GM18520 (cell line): ENCODE data around the gene PRIMA1.

Experiments
- ATAC-seq: cut with Tn5 transposase; IDR thresholded peaks from one replicate; pipeline ENCODE4 v1.9.1; 2021; ENCODE audit not compliant: unreplicated experiment

PRIMA1 gene

DNA sequence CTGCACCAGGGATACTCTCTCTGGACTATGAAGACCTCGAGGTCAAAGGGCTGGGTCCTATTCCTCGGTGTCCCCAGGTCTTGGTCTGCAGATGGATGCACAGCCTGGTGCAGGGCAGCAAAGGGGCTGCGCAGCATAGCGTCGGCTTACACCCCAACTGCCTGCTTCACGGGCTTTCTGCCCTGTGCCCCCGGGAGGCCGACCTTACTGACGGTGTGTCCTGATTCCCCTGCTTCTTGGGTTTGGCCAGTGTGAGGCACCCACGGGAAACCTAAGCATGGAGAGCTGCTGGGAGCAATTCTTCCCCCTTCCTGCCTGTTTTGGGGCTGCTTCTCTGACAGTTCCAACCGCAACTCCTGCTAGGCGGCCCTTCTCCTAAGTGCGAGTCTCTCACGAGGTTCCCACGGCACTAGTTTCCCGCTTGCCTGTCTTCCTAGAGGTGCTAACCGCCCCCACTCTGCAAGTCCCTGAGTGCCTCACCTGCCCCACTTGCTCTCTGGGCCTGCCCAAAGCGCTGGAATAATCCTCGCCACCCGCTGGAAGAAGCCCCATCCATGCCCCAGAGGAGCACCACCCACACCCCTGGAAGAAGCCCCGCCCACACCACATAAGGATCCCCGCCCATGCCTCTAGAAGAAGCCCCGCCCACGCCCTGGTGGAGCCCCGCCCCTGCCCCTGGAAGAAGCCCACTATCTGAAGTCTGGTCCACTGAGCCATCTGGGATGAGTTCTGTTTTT is 54.0 kb downstream of the PRIMA1 start:
- ATAC-seq = no peak

DNA sequence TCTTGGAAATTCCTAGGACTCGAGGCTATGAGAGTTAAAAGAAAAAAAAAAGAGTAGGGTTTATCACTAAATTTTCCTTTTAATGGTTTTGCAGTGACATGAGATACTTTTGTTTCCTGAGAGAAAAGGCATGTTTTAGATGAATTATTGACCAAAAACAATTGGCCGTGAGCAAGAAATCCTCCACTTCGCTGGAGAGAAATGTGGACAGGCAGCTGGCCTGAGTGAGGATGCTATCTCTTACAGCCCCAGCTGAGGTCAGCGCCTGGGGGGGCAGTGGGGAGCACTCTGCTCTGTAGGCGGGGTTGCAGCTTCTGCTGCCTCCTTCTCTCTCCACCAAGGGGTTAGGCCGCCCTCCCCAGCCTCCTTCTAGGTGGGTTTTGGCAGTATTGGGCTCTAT is 54.7 kb downstream of the PRIMA1 start:
- ATAC-seq = no peak

DNA sequence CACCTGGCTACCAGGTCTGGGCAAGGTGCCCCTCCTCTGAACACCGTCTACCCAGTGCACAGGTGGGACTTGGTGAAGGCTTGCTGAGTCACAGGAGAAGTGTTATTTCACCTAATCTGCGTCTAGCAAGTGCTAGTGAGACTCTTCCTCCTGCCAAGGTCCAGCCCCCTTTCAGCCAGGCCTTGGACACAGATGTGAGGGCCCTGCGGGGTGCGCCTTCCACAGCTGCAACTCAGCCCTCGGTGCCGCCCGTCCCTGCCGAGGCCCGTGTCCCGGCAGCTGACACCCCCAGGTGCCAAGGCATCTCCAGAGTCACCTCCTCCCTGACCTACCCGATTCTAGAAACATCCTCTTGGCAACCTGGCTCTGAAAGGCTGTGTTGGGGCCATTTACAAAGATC is 55.1 kb downstream of the PRIMA1 start:
- no peak for ATAC-seq

DNA sequence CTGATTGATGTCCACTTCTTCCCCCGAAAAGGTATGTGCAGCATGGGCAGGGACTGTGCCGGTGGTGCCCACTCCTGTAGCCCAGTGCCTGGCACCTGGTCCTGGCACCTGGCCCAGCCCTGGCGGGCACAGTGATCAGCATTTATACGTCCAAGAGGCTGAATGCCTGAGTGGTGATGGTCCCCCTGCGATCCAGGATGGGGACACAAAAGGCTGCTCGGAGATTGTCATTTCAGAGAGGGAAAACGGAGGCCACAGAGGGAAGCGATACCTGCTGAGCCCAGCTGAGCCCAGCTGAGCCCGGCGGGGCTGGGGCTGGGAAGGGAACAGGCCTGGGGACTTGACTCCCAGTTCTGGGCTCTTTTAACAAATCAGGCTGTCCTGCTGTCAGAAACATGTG is 55.8 kb downstream of the PRIMA1 start:
- no peak for ATAC-seq

GRCh38 chr14:93731753-93732152 is 56.5 kb downstream of the PRIMA1 start:
- ATAC-seq = no peak

DNA sequence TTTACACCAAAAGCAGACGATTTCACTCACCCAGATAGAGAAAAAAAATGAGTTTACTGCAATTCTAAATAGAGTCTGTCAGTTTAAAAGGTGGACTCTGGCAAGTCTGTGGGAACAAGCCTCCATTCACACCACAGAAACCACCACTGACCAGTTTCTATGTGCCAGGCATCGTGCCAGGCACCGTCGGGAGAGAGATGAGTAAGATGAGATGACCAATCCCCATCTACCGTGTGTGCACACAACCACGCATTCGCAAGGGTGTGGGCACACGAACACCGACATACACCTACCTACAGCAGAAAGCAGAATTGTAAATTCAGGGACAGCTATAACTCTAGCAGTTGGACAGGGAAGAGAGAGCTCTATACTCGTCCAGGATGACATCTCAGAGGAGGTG is 58.3 kb downstream of the PRIMA1 start:
- no peak for ATAC-seq

- ATAC-seq = no peak
Observed at GRCh38 chr14:93728651-93729016, 59.7 kb downstream of the PRIMA1 start.

DNA sequence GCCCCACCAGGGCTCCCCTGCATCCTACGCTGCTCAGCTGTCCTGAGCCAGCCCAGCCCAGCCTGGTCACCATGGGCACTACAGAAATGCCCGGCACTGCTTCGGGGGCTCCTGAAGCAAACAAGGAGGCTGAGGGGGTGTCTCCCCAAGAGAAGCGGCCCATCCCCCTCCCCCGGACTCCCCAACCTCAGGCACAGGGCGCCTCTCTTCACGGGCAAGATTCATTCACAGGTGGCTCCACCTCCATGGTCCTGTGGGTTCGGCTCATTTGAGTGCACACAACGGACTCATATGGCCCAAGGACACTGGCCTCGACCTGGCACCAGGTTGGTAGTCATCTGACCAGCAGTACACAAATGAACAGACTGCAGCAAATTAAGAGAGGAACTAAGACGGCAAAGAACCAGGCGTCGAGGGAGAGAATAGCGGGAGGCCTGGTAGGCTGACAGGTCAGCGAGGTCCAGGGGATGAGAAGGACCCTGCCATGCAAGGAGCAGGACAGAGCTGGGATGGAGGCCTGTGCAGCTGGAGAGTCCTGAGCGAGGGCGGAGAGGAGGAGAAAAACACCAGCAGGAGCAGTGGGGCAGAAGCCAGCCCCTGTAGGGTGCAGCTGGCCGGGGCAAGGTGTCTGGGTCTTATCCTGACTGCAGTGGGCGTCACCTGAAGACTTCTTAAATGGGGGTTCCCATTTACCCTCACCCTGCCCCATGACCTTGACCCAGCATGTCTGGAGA is 60.2 kb downstream of the PRIMA1 start:
- ATAC-seq = no peak

GRCh38 chr14:93727039-93727740 is 61.1 kb downstream of the PRIMA1 start:
- no peak for ATAC-seq

- no peak for ATAC-seq
Observed at GRCh38 chr14:93725993-93726392, 62.3 kb downstream of the PRIMA1 start.

DNA sequence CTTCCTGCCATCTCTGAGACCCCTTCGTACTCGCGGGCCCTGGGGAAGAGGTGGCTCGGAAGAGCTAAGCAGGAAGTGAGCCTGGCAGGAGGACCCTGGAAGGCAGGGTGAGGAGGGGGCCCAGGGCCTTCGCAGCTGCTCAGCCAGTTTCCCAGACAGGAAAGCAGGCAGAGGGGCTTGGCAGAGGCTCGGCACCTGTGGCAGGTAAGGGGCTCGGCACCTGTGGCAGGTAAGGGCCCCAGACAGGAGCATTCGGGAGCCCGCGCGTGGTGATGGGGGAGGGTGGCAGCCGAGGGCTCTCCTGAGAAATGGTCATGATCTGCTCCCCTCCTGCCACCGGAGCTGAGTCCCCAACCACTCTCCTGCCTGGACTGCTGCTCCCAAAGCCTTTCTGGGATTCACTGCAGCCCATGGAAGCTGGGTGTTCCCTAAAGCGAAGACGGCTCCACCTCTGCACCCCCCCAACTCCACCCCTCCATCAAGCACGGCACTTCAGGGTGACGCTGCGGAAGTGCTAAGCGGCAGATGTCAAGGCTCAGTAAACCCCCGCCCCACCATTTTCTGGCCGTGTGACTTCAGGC is 63.2 kb downstream of the PRIMA1 start:
- no peak for ATAC-seq

DNA sequence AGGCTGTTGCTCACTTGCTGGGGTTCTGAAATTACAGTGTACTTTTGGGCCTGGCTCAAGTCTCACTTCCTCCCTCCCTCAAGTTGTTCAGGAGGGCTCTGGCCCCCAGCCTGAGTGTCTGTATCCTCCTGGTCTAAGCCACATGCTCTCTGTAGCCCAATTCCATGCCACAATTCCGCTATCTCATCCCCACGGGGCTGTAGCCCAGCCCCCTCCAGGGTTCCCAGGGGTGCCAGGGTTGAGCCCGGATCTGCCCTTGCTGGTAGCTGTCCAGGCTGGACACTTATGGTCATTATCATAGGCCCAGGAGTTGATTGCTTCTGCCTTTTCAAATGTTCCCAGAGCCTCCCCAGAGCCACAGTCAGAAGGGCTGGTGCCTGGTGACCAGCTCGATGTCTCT is 65.3 kb downstream of the PRIMA1 start:
- ATAC-seq = no peak

DNA sequence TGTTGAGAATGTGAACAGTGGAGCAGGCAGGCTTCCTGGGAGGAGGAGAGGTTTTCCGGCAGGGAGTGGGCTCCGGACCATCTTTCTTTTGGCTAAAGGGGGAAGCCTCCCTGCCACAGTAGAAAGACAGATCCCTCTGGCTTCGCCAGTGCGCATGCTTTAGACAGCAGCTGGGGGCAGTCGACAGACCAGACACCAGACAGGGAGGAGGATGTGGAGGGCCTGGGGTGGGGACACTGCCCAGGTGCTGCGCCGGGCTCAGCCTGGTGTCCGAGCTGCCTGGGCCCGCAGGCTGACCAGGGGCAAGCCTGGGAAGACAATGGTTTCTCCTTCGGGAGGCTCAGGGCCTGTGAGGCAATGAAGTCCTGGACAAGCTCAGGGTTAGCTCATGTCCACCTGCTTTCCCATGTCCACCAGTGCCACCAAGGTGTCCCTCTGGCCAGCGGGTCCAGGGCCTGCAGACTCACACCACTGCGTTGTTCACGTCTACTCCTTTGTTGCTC is 67.3 kb downstream of the PRIMA1 start:
- no peak for ATAC-seq

- ATAC-seq = no peak
Observed at GRCh38 chr14:93720076-93720815, 68.0 kb downstream of the PRIMA1 start.

DNA sequence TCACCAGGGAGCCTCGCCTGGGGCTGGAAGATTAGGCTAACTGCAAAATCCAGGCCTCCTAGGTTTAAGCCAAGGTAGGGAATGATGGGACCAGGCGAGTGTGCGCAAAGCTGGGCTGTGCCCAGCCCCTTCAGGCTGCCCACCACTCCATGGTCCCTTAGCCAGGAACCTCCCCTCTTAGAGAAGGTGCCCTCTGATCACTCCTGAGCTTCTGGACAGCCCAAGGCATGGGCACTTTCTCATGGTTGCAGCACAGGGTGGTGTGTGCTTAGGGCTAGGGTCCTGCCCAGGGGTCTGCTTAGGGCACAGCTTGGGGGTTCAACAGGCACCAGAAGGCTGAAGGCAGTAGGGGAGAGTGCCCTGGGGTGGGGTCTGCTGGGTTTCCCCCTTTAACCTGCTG is 69.0 kb downstream of the PRIMA1 start:
- no peak for ATAC-seq

- ATAC-seq = no peak
Observed at GRCh38 chr14:93717668-93718320, 70.5 kb downstream of the PRIMA1 start.

- no peak for ATAC-seq
Observed at GRCh38 chr14:93716746-93717667, 71.3 kb downstream of the PRIMA1 start.

DNA sequence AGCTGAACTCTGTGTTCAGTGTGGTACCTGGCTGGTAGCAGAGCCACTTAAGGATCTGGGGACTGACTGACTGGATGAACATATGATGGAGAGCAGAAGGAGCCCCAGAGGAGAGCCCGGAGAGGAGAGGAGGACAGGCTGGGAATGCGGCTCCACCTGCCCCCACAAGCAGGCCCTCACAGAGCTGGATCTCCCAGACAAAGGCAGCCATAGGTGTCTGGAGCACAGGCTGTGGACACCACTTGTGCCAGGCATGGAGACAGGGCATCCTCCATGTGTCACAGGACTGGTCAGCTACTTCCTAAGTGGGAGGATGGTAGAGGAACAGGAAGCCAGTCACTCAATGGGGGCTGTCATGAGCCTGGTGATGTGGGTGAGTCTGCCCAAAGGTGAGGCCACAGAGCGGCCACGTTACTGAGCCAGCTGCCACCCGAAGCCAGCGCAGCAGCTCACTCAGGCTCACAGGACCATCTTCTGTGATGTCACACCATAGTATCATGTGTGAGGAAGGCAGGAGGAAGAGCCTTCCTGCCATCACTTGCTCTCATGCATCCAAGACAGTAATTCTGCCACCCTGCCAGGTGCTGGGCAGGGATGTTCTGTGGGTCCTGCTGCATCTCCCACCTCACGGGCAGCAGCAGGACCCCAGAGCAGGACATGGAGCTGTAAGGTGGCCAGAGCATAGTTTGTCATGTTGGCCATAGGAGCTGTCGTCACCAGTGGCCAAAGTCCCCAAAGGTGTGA is 72.1 kb downstream of the PRIMA1 start:
- no peak for ATAC-seq
